HS-27A (cell line): Measurements from ENCODE around the gene NSMCE1.
"Not testable (repeated sequence)": the region's sequence is repeated elsewhere in the genome, so short reads cannot be mapped to it uniquely, and the experiment has no call there.

Source experiments
- DNase-seq: peaks from one replicate; pipeline ENCODE4 v3.0.0-alpha.2; 2012; ENCODE audit warnings: low read depth, missing footprints

NSMCE1 gene

DNA sequence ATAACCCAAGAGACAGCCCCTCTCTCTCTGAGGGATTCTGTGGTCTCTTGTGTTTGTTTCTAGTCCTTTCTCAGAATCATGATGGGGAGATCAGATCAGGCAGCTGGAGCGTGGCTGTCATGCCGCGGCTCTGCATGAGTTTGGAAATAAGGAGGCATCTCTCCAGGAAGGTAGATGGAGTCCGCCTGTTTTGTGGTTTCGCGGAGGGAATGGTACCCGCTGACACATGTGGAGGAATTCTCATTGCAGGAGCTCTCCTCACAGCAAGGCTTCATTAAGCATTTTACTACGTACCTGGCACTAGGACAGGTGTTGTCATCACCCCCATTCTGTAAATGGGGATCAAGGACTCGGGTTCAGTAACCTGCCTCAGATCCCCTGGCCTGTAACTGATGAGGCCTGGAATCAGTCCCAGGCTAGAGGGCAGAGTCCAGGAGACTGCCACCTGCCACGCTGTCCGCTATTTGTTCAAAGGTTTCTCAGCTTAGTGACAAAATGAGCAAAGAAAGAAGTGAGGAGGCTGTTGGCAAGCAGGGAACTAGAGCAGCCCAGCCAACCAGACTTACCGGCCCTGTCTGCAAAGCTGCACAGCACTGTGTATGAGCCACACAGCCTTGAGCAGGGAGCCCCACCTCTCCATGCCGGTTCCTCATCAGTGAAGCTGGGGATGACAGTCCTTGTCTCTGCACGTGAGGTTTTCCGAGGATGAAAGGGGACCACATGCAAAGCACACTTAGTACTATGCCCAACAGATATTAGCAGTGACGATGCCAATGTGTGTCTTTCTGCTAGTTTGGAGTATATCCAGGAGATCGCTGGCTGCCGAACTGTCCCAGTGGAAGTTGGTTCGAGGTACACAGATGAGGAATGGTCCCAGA lies 54.2 kb downstream of the NSMCE1 start:
- no peak for DNase-seq

DNA sequence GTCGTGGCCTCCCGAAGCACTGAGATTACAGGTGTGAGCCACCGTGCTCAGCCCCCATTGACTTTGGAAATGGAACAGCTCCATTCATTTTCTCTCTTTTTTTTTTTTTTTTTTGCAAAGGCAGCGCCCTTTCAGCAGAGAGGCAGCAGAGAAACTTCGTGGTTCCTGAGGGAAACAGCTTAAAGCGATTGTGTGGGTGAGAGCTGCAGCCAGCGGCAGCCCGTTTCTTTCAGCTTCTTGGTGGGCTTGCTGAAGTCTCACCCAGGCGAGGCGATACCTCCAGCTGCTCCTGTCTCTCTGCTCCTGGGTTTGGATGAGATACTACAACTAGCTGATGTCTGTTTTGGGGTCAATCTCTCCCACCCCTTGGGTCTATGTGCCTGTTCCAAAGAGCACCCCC lies 57.5 kb downstream of the NSMCE1 start:
- DNase-seq = no peak

DNA sequence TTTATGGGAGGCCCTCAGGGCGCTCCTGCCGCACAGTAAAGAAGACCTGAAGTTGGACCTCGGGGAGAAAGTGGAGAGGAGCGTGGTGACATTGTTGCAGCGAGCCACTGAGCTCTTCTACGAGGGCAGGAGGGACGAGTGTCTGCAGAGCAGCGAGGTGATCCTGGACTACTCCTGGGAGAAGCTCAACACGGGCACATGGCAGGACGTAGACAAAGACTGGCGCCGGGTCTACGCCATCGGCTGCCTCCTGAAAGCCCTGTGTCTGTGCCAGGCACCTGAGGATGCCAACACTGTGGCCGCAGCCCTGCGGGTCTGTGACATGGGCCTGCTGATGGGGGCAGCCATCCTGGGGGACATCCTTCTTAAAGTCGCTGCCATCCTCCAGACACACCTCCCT lies 58.4 kb downstream of the NSMCE1 start:
- DNase-seq = no peak

DNA sequence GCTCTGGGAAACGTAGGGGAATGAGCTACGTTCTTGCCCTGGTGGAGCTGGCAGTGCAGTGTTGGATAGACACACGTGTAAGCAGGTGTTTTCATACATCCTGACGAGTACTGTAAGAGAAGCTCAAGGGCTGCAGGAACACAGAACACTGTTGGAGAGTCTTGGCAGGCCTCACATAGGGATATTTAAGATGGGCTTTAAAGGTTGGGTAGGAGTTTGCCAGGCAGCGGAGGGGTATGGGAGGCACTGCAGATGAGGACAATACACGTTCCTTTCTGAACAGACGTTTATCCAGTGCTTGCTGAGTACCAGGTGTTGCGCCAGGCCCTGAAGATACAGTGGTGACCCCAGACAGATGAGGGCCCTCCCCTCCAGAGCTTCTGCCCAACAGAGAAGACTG lies 59.0 kb downstream of the NSMCE1 start:
- no peak for DNase-seq

DNA sequence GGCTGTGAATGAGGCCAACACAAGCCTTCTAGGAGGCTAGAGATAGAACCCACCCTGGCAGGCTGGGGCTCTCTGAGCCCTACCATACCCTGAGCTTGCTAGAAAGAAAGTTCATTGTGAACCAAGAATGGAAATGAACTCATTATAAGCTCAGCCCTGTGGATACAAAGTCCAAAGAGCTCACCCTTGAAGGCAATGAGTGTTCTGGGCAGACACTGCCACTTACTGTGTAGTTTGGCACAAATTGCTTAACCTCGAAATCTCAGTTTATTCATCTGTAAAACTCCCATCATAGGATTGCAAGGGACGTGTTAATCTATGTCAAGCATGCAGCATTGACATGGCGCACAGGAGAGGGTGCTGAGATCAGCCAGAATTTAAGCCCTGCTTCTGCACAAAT lies 59.8 kb downstream of the NSMCE1 start:
- no peak for DNase-seq

DNA sequence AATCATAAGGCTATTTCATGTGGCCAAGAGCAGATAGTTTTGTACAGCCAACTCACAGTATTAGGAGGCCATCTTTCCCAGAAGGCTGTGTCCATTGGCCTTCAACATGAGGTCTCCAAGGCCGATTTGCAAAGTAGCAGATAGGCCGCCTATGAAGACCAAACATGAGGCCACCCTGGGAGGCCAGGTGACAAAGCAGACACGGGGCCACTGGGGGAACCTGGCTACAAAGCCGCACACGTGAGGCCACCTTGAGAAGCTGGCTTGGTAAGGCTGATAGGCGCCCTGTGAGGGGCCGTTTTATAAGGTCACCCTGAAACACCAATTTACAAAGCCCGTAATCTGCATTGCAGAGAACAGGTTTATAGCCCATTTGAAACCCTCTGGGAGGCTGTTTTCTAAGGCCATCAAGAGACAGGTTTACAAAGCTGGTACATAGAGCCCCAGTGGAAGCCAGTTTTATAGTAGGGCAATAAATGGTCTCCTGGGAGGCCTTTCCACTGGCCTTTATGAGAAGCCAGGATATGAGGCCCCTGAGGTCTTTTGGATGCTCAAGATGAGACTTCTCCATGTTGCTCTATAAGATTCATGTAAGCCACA lies 60.4 kb downstream of the NSMCE1 start:
- DNase-seq = no peak

DNA sequence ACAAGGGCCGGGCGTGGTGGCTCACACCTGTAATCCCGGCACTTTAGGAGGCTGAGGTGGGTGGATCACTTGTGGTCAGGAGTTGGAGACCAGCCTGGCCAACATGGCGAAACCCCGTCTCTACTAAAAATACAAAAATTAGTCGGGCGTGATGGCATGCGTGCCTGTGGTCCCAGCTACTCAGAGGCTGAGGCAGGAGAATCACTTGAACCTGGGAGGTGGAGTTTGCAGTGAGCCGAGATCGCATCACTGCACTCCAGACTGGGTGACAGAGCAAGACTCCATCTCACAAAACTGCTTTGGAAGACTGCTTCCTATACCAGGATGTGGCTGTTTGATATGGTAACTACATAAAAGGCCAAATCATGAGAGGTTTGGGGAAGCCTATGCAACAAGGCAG lies 61.5 kb downstream of the NSMCE1 start:
- not testable (repeated sequence) for DNase-seq

DNA sequence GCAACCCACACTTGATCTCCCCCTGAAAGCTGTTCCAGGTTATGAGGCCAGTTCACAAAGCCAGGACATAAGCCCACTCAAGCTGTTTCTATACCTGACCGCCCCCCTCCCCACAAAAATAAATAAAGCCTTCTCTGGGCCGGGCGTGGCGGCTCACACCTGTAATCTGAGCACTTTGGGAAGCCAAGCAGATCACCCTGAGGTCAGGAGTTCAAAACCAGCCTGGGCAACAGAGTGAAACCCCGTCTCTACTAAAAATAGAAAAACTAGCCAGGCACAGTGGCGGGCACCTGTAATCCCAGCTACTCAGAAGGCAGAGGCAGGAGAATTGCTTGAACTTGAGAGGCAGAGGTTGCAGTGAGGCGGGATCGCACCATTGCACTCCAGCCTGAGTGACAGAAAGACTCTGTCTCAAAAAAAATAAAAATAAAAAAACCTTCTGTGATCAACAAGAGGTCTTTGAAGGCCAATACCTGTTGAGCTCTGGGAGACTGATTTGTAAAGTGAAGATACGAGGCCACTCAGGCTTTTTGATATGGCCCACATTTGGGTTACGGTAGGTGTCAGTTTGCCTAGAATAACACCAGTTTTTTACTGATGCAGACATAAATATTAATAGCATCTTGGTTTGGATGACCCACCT lies 63.0 kb downstream of the NSMCE1 start:
- no peak for DNase-seq

DNA sequence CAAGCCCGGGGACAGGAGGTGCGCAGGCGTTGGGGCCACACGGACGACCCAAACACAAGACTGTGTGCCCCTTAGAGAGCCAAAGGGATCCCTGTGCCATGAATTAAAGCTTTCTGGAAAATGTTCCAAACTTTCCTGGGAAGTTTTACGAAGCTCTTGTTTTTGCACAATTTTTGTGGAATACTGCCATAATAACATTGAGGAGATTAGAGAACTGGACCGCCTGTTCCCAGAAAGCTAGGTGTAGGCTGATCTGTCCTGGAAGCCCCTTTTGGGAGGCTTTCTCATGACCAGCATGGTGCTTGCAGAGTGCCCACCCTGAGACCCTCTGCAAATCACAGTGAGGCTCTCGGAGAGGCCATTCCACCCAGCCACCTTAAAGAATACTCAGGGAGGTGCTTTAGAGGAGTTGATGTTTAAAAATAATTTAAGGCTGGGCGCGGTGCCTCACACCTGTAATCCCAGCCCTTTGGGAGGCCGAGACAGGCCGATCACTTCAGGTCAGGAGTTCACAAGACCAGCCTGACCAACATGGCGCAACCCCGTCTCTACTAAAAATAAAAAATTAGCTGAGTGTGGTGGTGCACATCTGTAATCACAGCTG lies 64.2 kb downstream of the NSMCE1 start:
- DNase-seq = no peak

DNA sequence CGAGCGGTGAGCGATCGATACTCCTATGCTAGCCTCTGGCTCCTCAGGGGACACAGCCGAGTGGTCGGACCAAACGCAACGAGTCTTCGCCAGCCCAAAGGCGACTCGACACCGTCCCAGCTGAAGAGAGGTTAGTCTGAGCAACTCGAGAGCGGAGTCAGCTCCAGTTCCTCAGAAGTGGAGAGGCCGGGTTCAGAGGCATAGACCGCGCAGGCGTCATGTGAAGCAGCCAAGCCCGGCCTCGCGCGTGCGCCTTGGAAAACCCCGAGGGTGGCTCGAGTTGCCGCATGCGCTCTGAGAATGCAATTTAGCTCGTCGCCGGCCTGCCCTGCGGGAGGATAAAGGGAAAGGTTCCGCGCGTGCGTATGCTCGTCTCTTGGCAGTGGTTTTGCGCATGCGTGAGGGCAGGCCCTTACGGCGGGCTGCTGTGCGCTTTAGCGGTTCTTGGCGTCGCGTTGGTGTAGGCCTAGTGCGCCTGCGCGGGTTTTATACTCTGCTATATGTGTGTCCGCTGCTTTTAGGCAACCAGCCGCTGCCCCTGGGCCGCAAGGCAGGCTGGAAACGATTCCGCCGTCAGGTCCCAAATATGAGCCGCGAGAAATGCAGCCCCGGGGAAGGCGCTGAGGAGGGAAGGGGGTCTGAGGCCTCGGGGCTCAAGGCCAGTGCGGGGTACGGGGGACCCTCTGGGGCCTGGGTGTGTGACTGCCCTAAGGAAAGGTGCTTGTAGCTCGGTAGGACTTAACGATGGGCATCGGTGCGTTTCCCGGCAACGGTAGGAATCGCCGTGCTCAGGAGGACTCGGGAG lies 64.9 kb downstream of the NSMCE1 start, which contains the start of gene KDM8:
Gene KDM8, plus strand, starts transcription at position 20 of the 805 bp plus-strand sequence. CDS start 6,598 bp downstream, outside the sequence.
- peak; percentile 95 for DNase-seq

DNA sequence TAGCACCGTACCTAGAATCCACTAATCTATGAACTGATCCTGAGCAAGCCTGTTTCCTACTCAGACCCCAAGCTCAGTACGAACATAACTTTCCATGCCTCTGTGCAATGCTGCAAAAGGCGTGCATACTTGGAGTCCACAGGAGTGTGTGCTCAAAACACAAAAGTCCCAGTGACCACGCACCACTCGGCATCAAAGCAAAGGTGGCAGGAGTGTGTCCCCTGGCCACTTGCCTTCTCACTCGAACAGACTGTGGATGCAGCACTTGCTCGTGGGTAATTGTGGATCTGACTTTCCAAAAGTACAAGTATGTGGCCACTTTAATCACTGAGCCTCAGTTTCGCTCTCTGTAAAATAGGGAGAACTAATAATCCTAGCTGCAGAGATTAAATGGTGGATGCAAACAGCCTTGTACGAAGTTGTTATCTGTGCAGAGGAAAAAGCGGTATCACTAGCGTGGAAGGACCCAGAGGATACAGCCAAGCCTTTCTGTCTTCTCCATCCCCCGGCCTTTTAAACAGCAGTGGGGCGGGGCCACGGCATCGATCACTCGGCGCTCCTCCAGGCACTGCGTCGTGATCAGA lies 65.6 kb downstream of the NSMCE1 start:
- DNase-seq = no peak

DNA sequence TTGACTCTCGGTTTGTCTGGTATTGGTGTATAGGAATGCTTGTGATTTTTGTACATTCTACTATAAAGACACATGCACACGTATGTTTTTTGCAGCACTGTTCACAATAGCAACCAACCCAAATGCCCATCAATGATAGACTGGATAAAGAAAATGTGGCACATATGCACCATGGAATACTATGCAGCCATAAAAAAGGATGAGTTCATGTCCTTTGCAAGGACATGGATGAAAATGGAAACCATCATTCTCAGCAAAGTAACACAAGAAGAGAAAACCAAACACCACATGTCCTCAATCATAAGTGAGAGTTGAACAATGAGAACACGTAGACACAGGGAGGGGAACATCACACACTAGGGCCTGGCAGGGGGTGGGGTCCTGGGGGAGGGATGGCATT lies 67.7 kb downstream of the NSMCE1 start:
- DNase-seq = not testable (repeated sequence)

DNA sequence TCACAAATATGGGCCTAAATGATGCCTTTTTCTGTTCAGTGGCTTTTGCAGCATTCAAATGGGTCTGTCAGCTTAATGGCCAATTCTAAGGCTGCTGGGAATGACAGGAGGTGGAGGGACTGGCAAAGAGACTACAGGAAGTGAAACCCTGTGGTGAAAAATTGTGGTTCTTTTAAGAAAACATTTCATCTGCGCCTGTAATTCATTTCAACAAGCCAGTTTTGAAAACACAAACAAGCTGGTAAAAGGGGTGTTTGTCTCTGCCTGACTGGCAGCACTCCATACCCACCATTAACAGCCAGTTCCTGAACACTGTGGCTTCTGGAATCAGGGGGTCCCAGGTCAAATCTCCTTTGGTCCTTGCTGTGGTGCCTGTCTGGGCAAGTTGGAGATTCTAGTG lies 68.8 kb downstream of the NSMCE1 start:
- no peak for DNase-seq

DNA sequence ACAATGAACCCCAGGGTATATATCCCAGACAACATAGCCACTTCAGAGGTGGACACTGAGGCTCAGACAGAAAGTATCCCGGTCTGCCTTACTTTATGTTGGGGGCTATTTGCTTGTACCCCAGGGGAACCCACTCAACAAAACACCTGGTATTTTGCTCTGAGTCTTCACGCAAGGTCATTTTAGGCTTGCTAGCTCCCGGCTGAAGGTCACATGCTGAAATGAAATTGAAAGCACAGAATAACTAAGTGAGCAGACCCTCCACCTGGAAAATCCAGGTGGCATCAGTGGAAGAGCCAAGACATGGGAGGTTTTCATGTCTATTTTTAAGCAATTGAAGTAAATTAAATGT lies 69.4 kb downstream of the NSMCE1 start:
- DNase-seq = no peak

DNA sequence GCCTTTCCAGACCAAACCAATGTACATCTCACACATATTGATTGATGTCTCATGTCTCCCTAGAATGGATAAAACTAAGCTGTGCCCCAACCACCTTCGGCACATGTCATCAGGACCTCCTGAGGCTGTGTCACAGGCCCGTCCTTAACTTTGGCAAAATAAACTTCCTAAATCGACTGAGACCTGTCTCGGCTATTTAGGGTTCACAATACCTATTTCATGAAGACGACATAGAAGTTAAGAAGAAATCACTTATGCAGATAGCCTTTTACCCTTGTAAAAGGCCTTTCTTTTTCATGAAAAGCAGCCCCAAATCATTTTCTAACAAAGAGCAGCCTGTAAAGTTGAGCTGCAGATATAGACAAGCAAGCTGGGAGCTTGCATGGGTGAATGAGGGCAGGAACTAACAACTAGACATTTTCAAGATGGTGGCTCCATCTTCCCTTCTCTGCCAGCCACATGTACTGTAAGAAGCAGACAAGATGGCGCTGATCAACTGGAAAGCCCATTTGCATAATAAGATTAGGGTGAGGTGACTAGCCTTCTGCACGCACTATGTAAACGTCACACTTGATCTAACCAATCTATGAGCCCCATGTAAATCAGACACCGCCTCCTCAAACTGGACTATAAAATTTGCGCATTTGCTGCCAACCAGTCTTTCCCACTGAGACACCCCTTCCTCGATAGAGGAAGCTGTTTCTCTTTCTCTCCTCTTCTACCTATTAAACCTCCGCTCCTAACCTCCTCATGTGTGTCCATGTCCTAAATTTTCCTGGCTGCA lies 69.9 kb downstream of the NSMCE1 start:
- DNase-seq = no peak

DNA sequence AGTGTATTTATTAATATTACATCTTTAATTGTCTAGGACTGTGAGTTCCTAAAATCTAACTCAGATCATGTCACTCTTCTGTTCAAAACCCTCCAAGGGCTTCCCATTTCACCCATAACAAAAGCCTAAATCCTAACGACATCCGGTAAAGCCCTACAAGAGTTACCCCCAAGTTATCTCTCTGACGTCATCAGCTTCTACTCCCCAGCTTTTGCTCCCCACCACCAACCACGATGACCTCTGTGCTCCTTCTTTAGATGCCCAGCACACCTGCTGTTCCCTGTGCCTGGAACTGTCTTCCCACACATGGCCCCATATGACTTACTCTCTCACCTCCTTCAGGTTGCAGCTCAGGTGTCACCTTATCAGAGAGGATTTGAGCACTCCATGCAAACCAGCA lies 71.6 kb downstream of the NSMCE1 start:
- no peak for DNase-seq

DNA sequence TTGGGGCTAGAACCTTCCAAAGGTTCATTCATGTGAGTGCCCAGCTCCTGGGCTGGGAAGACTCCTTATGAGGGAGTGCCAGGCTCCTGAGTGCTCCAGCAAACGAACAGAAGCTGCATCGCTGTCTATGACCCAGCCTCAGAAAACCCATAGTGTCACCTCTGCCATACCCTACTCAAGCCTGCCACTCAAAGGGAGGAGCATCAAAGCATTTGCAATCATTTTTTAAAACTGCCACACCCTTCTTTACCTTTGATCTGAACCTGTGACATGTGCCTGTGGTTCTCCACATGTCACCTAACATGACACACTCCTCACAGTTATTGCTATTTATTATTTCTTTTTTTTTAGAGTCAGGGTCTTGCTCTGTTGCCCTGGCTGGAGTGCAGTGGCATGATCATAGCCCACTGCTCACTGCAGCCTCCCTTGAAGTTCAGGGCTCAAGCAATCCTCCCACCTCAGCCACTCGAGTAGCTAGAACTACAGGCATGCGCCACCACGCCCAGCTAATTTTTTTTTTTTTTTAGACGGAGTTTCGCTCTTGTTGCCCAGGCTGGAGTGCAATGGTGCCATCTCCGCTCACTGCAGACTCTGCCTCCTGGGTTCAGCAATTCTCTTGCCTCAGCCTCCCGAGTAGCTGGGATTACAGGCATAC lies 72.5 kb downstream of the NSMCE1 start:
- DNase-seq = no peak

DNA sequence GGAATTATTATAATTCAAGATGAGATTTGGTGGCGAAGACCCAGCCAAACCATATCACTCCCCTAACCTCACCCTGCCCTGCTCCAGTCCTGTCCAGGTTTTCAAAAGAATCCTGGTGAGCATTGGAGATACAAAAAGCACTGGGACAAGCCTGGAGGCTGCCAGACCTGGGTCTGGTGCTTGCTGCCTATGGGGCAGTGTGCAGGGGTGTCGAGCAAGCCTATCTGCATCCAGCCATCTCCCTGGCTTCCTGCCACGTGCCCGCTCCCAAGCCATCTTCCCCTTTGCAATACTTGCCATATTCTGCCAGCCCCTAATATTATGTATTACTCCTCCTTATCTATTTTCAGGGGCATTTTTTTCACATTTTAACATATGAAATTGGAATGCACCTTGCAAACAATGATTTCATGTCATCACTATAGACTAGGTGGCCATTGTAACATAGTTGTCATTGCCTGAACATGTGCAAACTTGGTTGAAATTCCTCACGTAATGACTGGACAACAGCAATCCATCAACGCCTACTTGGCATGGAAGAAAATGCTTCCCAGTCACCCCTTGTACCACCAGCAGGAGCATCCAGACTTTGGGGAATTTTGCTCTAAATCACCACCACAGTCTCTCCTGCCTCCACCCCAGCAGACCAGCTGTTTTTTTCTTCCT lies 73.4 kb downstream of the NSMCE1 start:
- DNase-seq = no peak

DNA sequence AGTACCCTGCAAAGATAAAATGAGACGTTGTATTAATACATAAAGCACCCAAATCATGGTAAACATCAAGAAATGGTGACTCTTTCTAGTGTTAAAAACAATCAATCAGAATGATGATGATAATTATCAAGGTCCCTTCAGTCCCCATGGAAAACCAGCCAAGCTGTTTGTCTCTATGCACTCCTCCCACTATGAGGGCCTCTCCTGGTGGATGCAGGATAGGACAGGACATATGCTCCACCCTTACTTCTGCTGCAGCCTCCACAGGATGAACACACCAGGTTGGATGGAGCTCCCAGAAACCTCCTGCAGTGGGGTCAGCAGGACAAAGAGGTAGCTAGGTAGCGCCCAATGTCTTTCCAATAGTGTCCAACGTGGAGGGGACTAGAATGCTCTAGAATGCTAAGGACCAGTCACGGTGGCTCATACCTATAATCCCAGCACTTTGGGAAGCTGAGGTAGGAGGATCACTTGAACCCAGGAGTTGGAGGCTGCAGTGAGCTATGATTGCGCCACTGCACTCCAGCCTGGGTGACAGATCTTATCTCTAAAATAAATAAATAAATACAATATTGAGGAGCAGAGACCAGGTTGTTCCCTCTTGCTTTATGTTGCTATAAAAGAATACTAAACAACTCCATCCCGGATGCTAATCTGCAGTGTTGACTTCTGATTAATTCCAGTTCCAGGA lies 75.1 kb downstream of the NSMCE1 start:
- no peak for DNase-seq
